ENCODE results near the gene MEN1.

Gene MEN1

GRCh38 chr11:64845129-64845775 lies 34.9 kb upstream of the MEN1 start:
- no peak for TF ChIP-seq CTCF (conservative IDR thresholded peaks at IDR 0.05; ENCODE audit: control insufficient read depth, insufficient read depth, low read depth, low read length)
- H3K4me3 ChIP-seq (ENCODE audit: control insufficient read depth, low read depth, low read length): no peak overlapping the region
- no peak for DNase-seq (ENCODE audit: low read depth)

GRCh38 chr11:64844330-64845128 lies 34.2 kb upstream of the MEN1 start, which contains the start of gene CDC42BPG:
Gene CDC42BPG (minus strand): TSS chr11:64844653. CDS start chr11:64844569, 84 bp downstream.
- peak; percentile 35 for TF ChIP-seq CTCF (conservative IDR thresholded peaks at IDR 0.05; ENCODE audit: control insufficient read depth, insufficient read depth, low read depth, low read length)
- H3K4me3 ChIP-seq (ENCODE audit: control insufficient read depth, low read depth, low read length): no peak within 1 kb of the TSS
- DNase-seq (ENCODE audit: low read depth): peak; percentile 49

GRCh38 chr11:64843686-64844329 lies 33.5 kb upstream of the MEN1 start:
- no peak for TF ChIP-seq CTCF (conservative IDR thresholded peaks at IDR 0.05; ENCODE audit: control insufficient read depth, insufficient read depth, low read depth, low read length)
- no peak overlapping the region for H3K4me3 ChIP-seq (ENCODE audit: control insufficient read depth, low read depth, low read length)
- DNase-seq (ENCODE audit: low read depth): no peak

GRCh38 chr11:64842851-64843685 lies 32.7 kb upstream of the MEN1 start:
- TF ChIP-seq CTCF (conservative IDR thresholded peaks at IDR 0.05; ENCODE audit: control insufficient read depth, insufficient read depth, low read depth, low read length): no peak
- DNase-seq (ENCODE audit: low read depth): no peak
- no peak overlapping the region for H3K4me3 ChIP-seq (ENCODE audit: control insufficient read depth, low read depth, low read length)

GRCh38 chr11:64842366-64842759 lies 32.0 kb upstream of the MEN1 start:
- no peak overlapping the region for H3K4me3 ChIP-seq (ENCODE audit: control insufficient read depth, low read depth, low read length)
- TF ChIP-seq CTCF (conservative IDR thresholded peaks at IDR 0.05; ENCODE audit: control insufficient read depth, insufficient read depth, low read depth, low read length): no peak
- DNase-seq (ENCODE audit: low read depth): no peak
